Breast epithelium (tissue), 4 donors: ENCODE data around the gene SMYD2. TPM values are rescaled to one million over a fixed set of nuclear protein-coding genes. Genes with fewer than 3 reads are reported as not detected.

Source experiments
- DNase-seq, 2 donors: peaks; one replicate each; pipeline ENCODE4 v3.0.0-alpha.2; 2019; ENCODE audit warnings: low spot score in 2 of 2
- H3K27ac ChIP-seq, 2 donors: fragments of 200-600 bp; sonication (generic) in 1 of 2; one replicate each; pipeline ENCODE4 v1.5.1; 2016 to 2019; ENCODE audit warnings: mild to moderate bottlenecking in 1 of 2
- H3K27me3 ChIP-seq, 2 donors: fragments of 200-600 bp; sonication (generic) in 1 of 2; one replicate each; pipeline versions ENCODE4 v1.5.1 to v1.6.0; 2017 to 2019; ENCODE audit warnings: control low read depth in 1 of 2, mild to moderate bottlenecking in 1 of 2
- H3K36me3 ChIP-seq: fragments of 200-600 bp; one replicate; pipeline ENCODE4 v1.5.1; 2019
- H3K4me1 ChIP-seq, 2 donors: fragments of 200-600 bp; sonication (generic); one replicate each; pipeline ENCODE4 v1.5.1; 2016 to 2019; ENCODE audit warnings: control low read depth in 1 of 2
- H3K4me3 ChIP-seq, 3 donors: fragments of 200-600 bp; sonication (generic); 1 replicate in 2 of 3; 2 replicates in 1 of 3; pipeline ENCODE4 v1.5.1; 2016 to 2019; ENCODE audit warnings: mild to moderate bottlenecking in 3 of 3, moderate library complexity in 2 of 3
- H3K9me3 ChIP-seq, 2 donors: fragments of 200-600 bp; sonication (generic) in 1 of 2; one replicate each; pipeline ENCODE4 v1.5.1; 2016 to 2019; ENCODE audit warnings: control low read depth in 1 of 2
- CTCF ChIP-seq, 3 donors: fragments of 450-650 bp; IDR thresholded peaks; one replicate each; pipeline ENCODE4 v1.5.1; 2016 to 2017; ENCODE audit warnings: antibody characterized with exemption in 3 of 3, mild to moderate bottlenecking in 3 of 3, moderate library complexity in 3 of 3
- POLR2A ChIP-seq: fragments of 450-650 bp; IDR thresholded peaks from one replicate; pipeline ENCODE4 v1.6.1; 2016; ENCODE audit warnings: antibody characterized with exemption, mild to moderate bottlenecking, moderate library complexity
- POLR2AphosphoS5 ChIP-seq, 3 donors: sonication (generic); formaldehyde crosslinking; IDR thresholded peaks; one replicate each; pipeline ENCODE4 v1.6.1; 2017; ENCODE audit warnings: antibody characterized with exemption in 3 of 3
- intact Hi-C: fragments of 100-400 bp; cut with DNase I; formaldehyde crosslinking; loops from one replicate; pipeline ENCODE4 v1.15.1; 2023; ENCODE audit warnings: low total_unique reads
- total RNA-seq, 3 donors: library from RNA; depleted of rRNA; stranded (reverse); fragments of >200 nt; gene quantifications; one replicate each; pipeline ENCODE4 v1.1.0, GENCODE V29; 2016

Gene SMYD2
- total RNA-seq, 3 donors from 2014 or later: 30.9 to 37.3 (median 37.0) TPM

GRCh38 chr1:214285610-214286440, 4.9 kb downstream of the SMYD2 start:
- Histone ChIP-seq H3K27me3 (no peaks in the 10 kb centered on the region), H3K36me3 (no peaks in the 10 kb centered on the region), H3K9me3 (no peaks in the 10 kb centered on the region), H3K27ac (no peak overlapping the region), H3K4me1 (peaks cover 0 to 7% of the 10 kb centered on the region in 2 donors), H3K4me3 (no peak overlapping the region)
- intact Hi-C loops: no loop called here
- no peak for TF ChIP-seq CTCF (IDR thresholded peaks at IDR 0.05)
- TF ChIP-seq POLR2AphosphoS5 (IDR thresholded peaks at IDR 0.05): no peak
- TF ChIP-seq POLR2A: no peak
- no peak for DNase-seq

GRCh38 chr1:214287884-214288283, 6.9 kb downstream of the SMYD2 start:
- no peaks in the 10 kb centered on the region for H3K36me3 ChIP-seq
- no peak overlapping the region for H3K4me3 ChIP-seq
- H3K4me1 ChIP-seq: no peaks in the 10 kb centered on the region
- DNase-seq: no peak
- TF ChIP-seq CTCF (IDR thresholded peaks at IDR 0.05) (no peak), POLR2AphosphoS5 (IDR thresholded peaks at IDR 0.05) (no peak), POLR2A (no peak)
- no peaks in the 10 kb centered on the region for H3K27me3 ChIP-seq
- H3K9me3 ChIP-seq: no peaks in the 10 kb centered on the region
- H3K27ac ChIP-seq: no peak overlapping the region
- intact Hi-C loops: no loop called here

- Histone ChIP-seq H3K27ac (no peak overlapping the region), H3K4me3 (no peak overlapping the region), H3K27me3 (no peaks in the 10 kb centered on the region), H3K9me3 (no peaks in the 10 kb centered on the region), H3K36me3 (no peaks in the 10 kb centered on the region), H3K4me1 (no peaks in the 10 kb centered on the region)
- intact Hi-C loops: no loop called here
- TF ChIP-seq CTCF (IDR thresholded peaks at IDR 0.05) (no peak), POLR2A (no peak), POLR2AphosphoS5 (IDR thresholded peaks at IDR 0.05) (no peak)
- DNase-seq: no peak
These were observed 8.8 kb downstream of the SMYD2 start for GRCh38 chr1:214289574-214290272.

GRCh38 chr1:214290424-214291037, 9.6 kb downstream of the SMYD2 start:
- H3K27me3 ChIP-seq: no peaks in the 10 kb centered on the region
- no peaks in the 10 kb centered on the region for H3K36me3 ChIP-seq
- H3K9me3 ChIP-seq: no peaks in the 10 kb centered on the region
- TF ChIP-seq POLR2A (no peak), POLR2AphosphoS5 (IDR thresholded peaks at IDR 0.05) (no peak), CTCF (IDR thresholded peaks at IDR 0.05) (no peak)
- H3K4me3 ChIP-seq: no peak overlapping the region
- DNase-seq: no peak
- no peaks in the 10 kb centered on the region for H3K4me1 ChIP-seq
- H3K27ac ChIP-seq: no peak overlapping the region
- intact Hi-C loops: no loop called here

GRCh38 chr1:214292322-214292721, 11.4 kb downstream of the SMYD2 start:
- no peaks in the 10 kb centered on the region for H3K27me3 ChIP-seq
- TF ChIP-seq CTCF (IDR thresholded peaks at IDR 0.05): no peak
- TF ChIP-seq POLR2A: no peak
- TF ChIP-seq POLR2AphosphoS5 (IDR thresholded peaks at IDR 0.05): no peak
- H3K36me3 ChIP-seq: no peaks in the 10 kb centered on the region
- no peak overlapping the region for H3K27ac ChIP-seq
- H3K4me1 ChIP-seq: no peaks in the 10 kb centered on the region
- no peaks in the 10 kb centered on the region for H3K9me3 ChIP-seq
- intact Hi-C loops: no loop called here
- no peak overlapping the region for H3K4me3 ChIP-seq
- no peak for DNase-seq
